Esophagus muscularis mucosa (tissue), 3 donors: ENCODE results near the gene ATG3.

ENCODE experiments used
- CTCF ChIP-seq, 3 experiments: fragments of 200-600 bp in 2 of 3; fragments of 450-650 bp in 1 of 3; sonication (generic) in 2 of 3; IDR thresholded peaks; one replicate each; pipeline ENCODE4 v1.5.1; 2017 to 2019; ENCODE audit warnings: antibody characterized with exemption in 3 of 3, mild to moderate bottlenecking in 2 of 3, moderate library complexity in 1 of 3
- POLR2A ChIP-seq: fragments of 450-650 bp; IDR thresholded peaks from one replicate; pipeline ENCODE4 v1.6.1; 2017; ENCODE audit warnings: antibody characterized with exemption, moderate library complexity, mild to moderate bottlenecking, low read depth

GRCh38 chr3:112489674-112490479 lies 71.9 kb downstream of the ATG3 start:
- TF ChIP-seq POLR2A = no peak
- TF ChIP-seq CTCF (IDR thresholded peaks at IDR 0.05) = no peak
